Right atrium auricular region (tissue), 2 donors: Measurements from ENCODE around the gene CCM2. TPM values are rescaled to one million over a fixed set of nuclear protein-coding genes. Genes with fewer than 3 reads are reported as not detected.
A peak's percentile ranks its signal among the peaks of the same experiment; 100 is the strongest.
"Not testable (repeated sequence)": the region's sequence is repeated elsewhere in the genome, so short reads cannot be mapped to it uniquely, and the experiment has no call there.

Experiments used
- DNase-seq: peaks from one replicate; pipeline ENCODE4 v3.0.0-alpha.2; 2019; ENCODE audit warnings: low spot score
- H3K27ac ChIP-seq, 2 donors: fragments of 200-600 bp; sonication (generic); 1 replicate in 1 of 2; 2 replicates in 1 of 2; pipeline ENCODE4 v1.5.1; 2016 to 2019
- H3K27me3 ChIP-seq, 2 donors: fragments of 200-600 bp; sonication (generic); one replicate each; pipeline versions ENCODE4 v1.5.1 to v1.6.0; 2017 to 2019
- H3K36me3 ChIP-seq: fragments of 200-600 bp; sonication (generic); one replicate; pipeline ENCODE4 v1.5.1; 2016
- H3K4me1 ChIP-seq, 2 donors: fragments of 200-600 bp; sonication (generic); one replicate each; pipeline versions ENCODE4 v1.5.1 to v1.6.0; 2017 to 2019
- H3K4me3 ChIP-seq, 2 donors: fragments of 200-600 bp; sonication (generic); 1 replicate in 1 of 2; 2 replicates in 1 of 2; pipeline ENCODE4 v1.5.1; 2017 to 2019; ENCODE audit warnings: mild to moderate bottlenecking in 1 of 2, moderate library complexity in 1 of 2
- H3K9me3 ChIP-seq, 2 donors: fragments of 200-600 bp; sonication (generic); one replicate each; pipeline ENCODE4 v1.5.1; 2019
- CTCF ChIP-seq, 2 donors: fragments of 200-600 bp; sonication (generic); IDR thresholded peaks; one replicate each; pipeline ENCODE4 v1.5.1; 2019; ENCODE audit warnings: antibody characterized with exemption in 2 of 2
- total RNA-seq, 2 donors: library from RNA; depleted of rRNA; stranded (reverse); fragments of >200 nt; gene quantifications; one replicate each; pipeline ENCODE4 v1.1.0, GENCODE V29; 2016

The CCM2 gene
- total RNA-seq, 2 donors from 2014 or later = 26.5 to 34.0 TPM

- Histone ChIP-seq H3K4me1 (peaks cover 0 to 40% of the 10 kb centered on the region in 2 donors), H3K36me3 (peaks cover 75% of the 10 kb centered on the region), H3K4me3 (no peak overlapping the region), H3K9me3 (no peaks in the 10 kb centered on the region), H3K27me3 (no peaks in the 10 kb centered on the region), H3K27ac (no peak overlapping the region)
- no peak for DNase-seq
- no peak for TF ChIP-seq CTCF (IDR thresholded peaks at IDR 0.05)
Measured at GRCh38 chr7:45106820-45107219, 106.8 kb downstream of the CCM2 start.

GRCh38 chr7:45107356-45107755 lies 107.4 kb downstream of the CCM2 start:
- Histone ChIP-seq H3K4me3 (no peak overlapping the region), H3K4me1 (peaks cover 0 to 44% of the 10 kb centered on the region in 2 donors), H3K27me3 (no peaks in the 10 kb centered on the region), H3K27ac (no peak overlapping the region), H3K9me3 (no peaks in the 10 kb centered on the region), H3K36me3 (peaks cover 69% of the 10 kb centered on the region)
- TF ChIP-seq CTCF (IDR thresholded peaks at IDR 0.05) = no peak
- DNase-seq = no peak

GRCh38 chr7:45108863-45109262 lies 108.9 kb downstream of the CCM2 start:
- peaks cover 54% of the 10 kb centered on the region for H3K36me3 ChIP-seq
- no peak overlapping the region for H3K4me3 ChIP-seq
- H3K4me1 ChIP-seq = peaks cover 0 to 48% of the 10 kb centered on the region in 2 donors
- no peak for TF ChIP-seq CTCF (IDR thresholded peaks at IDR 0.05)
- no peaks in the 10 kb centered on the region for H3K9me3 ChIP-seq
- H3K27me3 ChIP-seq = no peaks in the 10 kb centered on the region
- H3K27ac ChIP-seq = no peak overlapping the region
- DNase-seq = no peak

- Histone ChIP-seq H3K36me3 (peaks cover 27% of the 10 kb centered on the region), H3K4me3 (peak within 1 kb of the TSS; percentile 68 to 86), H3K9me3 (no peaks in the 10 kb centered on the region), H3K27me3 (no peaks in the 10 kb centered on the region), H3K4me1 (peaks cover 0 to 48% of the 10 kb centered on the region in 2 donors), H3K27ac (peak within 1 kb of the TSS; percentile 91 to 94)
- peak; percentile 95 for DNase-seq
- peak in 1 of 2 donors; percentile 63 for TF ChIP-seq CTCF (IDR thresholded peaks at IDR 0.05)
Measured at GRCh38 chr7:45111298-45112223, 111.6 kb downstream of the CCM2 start, which contains the start of gene TBRG4. Gene TBRG4 (minus strand): TSS chr7:45111697. CDS start chr7:45109237, 2,460 bp downstream.

GRCh38 chr7:45112648-45113047 lies 112.6 kb downstream of the CCM2 start:
- TF ChIP-seq CTCF (IDR thresholded peaks at IDR 0.05) = no peak
- Histone ChIP-seq H3K27ac (peak overlapping the region in 1 of 2 donors; percentile 94), H3K4me1 (peaks cover 0 to 37% of the 10 kb centered on the region in 2 donors), H3K9me3 (no peaks in the 10 kb centered on the region), H3K36me3 (peaks cover 16% of the 10 kb centered on the region), H3K27me3 (no peaks in the 10 kb centered on the region), H3K4me3 (no peak overlapping the region)
- no peak for DNase-seq

- not testable (repeated sequence) for DNase-seq, H3K9me3 ChIP-seq, H3K36me3 ChIP-seq
Measured at GRCh38 chr7:45114257-45114656, 114.3 kb downstream of the CCM2 start.

More at GRCh38 chr7:45114257-45114656, 114.3 kb downstream of the CCM2 start:
- not testable (repeated sequence) for H3K27ac ChIP-seq, H3K27me3 ChIP-seq, H3K4me3 ChIP-seq
- peaks cover 0 to 21% of the 10 kb centered on the region in 2 donors for H3K4me1 ChIP-seq
